ENCODE results near the gene GPA33.

The GPA33 gene

DNA sequence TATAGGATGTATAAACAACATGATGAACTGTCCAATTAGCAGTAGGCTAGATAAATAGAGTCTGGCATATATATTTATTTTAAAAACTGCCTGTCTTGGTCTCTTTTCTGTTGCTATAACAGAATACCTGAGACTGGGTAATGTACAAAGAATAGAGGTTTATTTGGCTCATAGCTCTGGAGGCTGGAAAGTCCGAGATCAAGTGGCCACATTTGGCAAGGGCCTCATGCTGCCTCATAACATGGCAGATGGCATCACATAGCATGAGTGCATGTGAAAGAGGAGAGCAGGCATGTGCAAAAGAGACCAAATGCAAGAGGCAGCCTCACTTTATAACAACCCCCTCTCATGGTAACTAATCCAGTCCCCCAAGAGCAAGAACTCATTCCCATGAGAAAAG, 9.7 kb upstream of the GPA33 start:
- Histone ChIP-seq H4K20me1 (ENCODE audit: control insufficient read depth, insufficient read depth, low read depth, low read length) (no peaks in the 10 kb centered on the region), H3K36me3 (ENCODE audit: control insufficient read depth, low read length) (no peaks in the 10 kb centered on the region), H3K27ac (ENCODE audit: low read depth, low read length) (no peak overlapping the region), H3K4me1 (ENCODE audit: control insufficient read depth, low read length) (peaks cover 11% of the 10 kb centered on the region), H3K9me3 (ENCODE audit: control insufficient read depth, insufficient read depth, low read length) (0 out of 2 replicates have a peak, but pooled peaks cover 3% of the 10 kb centered on the region), H3K79me2 (ENCODE audit: control insufficient read depth, low read length) (no peaks in the 10 kb centered on the region), H3K4me3 (ENCODE audit: low read length) (no peak overlapping the region), H3K4me2 (ENCODE audit: low read length) (no peak overlapping the region), H3F3A (ENCODE audit: control insufficient read depth, insufficient read depth) (no peaks in the 10 kb centered on the region), H3K27me3 (ENCODE audit: control insufficient read depth, low read length) (no peaks in the 10 kb centered on the region), H3K9me2 (replicated peaks; ENCODE audit: control insufficient read depth, low read length) (no peaks in the 10 kb centered on the region)
- TF ChIP-seq, protein P1, sequence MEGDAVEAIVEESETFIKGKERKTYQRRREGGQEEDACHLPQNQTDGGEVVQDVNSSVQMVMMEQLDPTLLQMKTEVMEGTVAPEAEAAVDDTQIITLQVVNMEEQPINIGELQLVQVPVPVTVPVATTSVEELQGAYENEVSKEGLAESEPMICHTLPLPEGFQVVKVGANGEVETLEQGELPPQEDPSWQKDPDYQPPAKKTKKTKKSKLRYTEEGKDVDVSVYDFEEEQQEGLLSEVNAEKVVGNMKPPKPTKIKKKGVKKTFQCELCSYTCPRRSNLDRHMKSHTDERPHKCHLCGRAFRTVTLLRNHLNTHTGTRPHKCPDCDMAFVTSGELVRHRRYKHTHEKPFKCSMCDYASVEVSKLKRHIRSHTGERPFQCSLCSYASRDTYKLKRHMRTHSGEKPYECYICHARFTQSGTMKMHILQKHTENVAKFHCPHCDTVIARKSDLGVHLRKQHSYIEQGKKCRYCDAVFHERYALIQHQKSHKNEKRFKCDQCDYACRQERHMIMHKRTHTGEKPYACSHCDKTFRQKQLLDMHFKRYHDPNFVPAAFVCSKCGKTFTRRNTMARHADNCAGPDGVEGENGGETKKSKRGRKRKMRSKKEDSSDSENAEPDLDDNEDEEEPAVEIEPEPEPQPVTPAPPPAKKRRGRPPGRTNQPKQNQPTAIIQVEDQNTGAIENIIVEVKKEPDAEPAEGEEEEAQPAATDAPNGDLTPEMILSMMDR (IDR thresholded peaks at IDR 0.05; ENCODE audit: low read depth, low read length, poor library complexity, severe bottlenecking): no peak
- TF ChIP-seq EZH2phosphoT487 (IDR thresholded peaks at IDR 0.05; ENCODE audit: borderline replicate concordance, low read length): no peak

GRCh38 chr1:167095368-167095767, 5.2 kb upstream of the GPA33 start:
- Histone ChIP-seq H3K4me3 (ENCODE audit: low read length) (no peak overlapping the region), H3K4me1 (ENCODE audit: control insufficient read depth, low read length) (peaks cover 6% of the 10 kb centered on the region), H3K9me2 (replicated peaks; ENCODE audit: control insufficient read depth, low read length) (no peaks in the 10 kb centered on the region), H3K9me3 (ENCODE audit: control insufficient read depth, insufficient read depth, low read length) (0 out of 2 replicates have a peak, but pooled peaks cover 3% of the 10 kb centered on the region), H3K4me2 (ENCODE audit: low read length) (no peak overlapping the region), H3K27ac (ENCODE audit: low read depth, low read length) (no peak overlapping the region), H4K20me1 (ENCODE audit: control insufficient read depth, insufficient read depth, low read depth, low read length) (no peaks in the 10 kb centered on the region), H3K79me2 (ENCODE audit: control insufficient read depth, low read length) (no peaks in the 10 kb centered on the region), H3K36me3 (ENCODE audit: control insufficient read depth, low read length) (no peaks in the 10 kb centered on the region), H3F3A (ENCODE audit: control insufficient read depth, insufficient read depth) (no peaks in the 10 kb centered on the region), H3K27me3 (ENCODE audit: control insufficient read depth, low read length) (no peaks in the 10 kb centered on the region)
- TF ChIP-seq, protein P1 (IDR thresholded peaks at IDR 0.05; ENCODE audit: low read depth, low read length, poor library complexity, severe bottlenecking): no peak
- no peak for TF ChIP-seq EZH2phosphoT487 (IDR thresholded peaks at IDR 0.05; ENCODE audit: borderline replicate concordance, low read length)

GRCh38 chr1:167094690-167095089, 4.5 kb upstream of the GPA33 start:
- no peak overlapping the region for H3K27ac ChIP-seq (ENCODE audit: low read depth, low read length)
- H4K20me1 ChIP-seq (ENCODE audit: control insufficient read depth, insufficient read depth, low read depth, low read length): no peaks in the 10 kb centered on the region
- no peak overlapping the region for H3K4me2 ChIP-seq (ENCODE audit: low read length)
- H3K79me2 ChIP-seq (ENCODE audit: control insufficient read depth, low read length): no peaks in the 10 kb centered on the region
- no peak overlapping the region for H3K4me3 ChIP-seq (ENCODE audit: low read length)
- H3K27me3 ChIP-seq (ENCODE audit: control insufficient read depth, low read length): no peaks in the 10 kb centered on the region
- no peak for TF ChIP-seq EZH2phosphoT487 (IDR thresholded peaks at IDR 0.05; ENCODE audit: borderline replicate concordance, low read length)
- TF ChIP-seq, protein P1 (IDR thresholded peaks at IDR 0.05; ENCODE audit: low read depth, low read length, poor library complexity, severe bottlenecking): no peak
- no peaks in the 10 kb centered on the region for H3F3A ChIP-seq (ENCODE audit: control insufficient read depth, insufficient read depth)
- H3K9me2 ChIP-seq (replicated peaks; ENCODE audit: control insufficient read depth, low read length): no peaks in the 10 kb centered on the region
- peaks cover 11% of the 10 kb centered on the region for H3K4me1 ChIP-seq (ENCODE audit: control insufficient read depth, low read length)
- 0 out of 2 replicates have a peak, but pooled peaks cover 3% of the 10 kb centered on the region for H3K9me3 ChIP-seq (ENCODE audit: control insufficient read depth, insufficient read depth, low read length)
- no peaks in the 10 kb centered on the region for H3K36me3 ChIP-seq (ENCODE audit: control insufficient read depth, low read length)
